ENCODE data around the gene PCBP3. TPM values are rescaled to one million over a fixed set of nuclear protein-coding genes. Genes with fewer than 3 reads are reported as not detected.

PCBP3 gene
- not detected for total RNA-seq

DNA sequence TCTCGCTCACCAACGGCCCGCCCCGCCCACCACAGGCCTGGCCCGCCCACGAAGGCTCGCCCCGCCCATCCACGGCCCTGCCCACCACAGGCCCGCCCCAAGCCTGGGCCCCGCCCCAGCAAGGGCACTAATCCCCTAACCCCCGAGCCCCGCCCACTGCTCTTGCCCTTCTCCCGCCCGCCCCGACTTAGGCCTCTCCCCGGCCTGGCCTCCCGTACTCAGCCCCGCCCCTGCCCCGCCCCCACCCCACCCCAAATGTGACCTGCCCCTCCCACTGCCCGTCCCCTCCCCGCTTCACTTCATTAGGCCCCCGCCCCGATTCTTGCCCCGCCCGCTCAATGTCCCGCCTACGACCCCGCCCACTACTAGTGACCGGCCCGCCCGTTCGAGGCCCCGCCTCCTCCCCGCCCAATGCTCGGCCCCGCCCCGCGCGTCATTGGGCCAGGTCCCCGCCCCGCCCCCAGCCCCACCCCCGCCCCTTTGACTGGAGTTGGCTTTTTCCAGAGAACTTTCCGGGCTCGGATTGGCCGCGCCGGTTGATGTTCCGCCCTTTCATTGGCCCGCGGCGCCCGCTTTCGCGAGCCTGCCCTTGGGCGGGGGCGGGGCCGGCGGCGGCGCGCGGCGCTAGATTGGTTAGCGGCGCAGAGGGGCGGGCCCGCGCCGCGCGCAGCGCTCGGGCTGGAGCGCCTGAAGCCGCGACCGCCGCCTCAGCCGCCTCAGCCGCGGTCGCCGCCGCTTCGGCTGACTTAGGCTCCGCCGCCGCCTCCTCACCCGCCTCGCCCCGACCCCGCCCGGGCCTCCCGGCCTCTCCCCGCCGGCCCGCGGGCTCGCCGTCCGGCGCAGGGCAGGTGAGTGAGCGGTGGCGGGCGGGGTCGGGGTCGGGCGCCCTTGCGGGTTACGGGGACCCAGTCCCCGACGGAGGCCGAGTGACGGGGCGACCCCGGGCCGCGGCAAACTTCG is at the start of gene PCBP3:
Gene PCBP3 (plus strand): TSS at position 705 of the 960 bp plus-strand sequence. CDS start 206,361 bp downstream, outside the sequence.
- H3K27me3 ChIP-seq (ENCODE audit: control insufficient read depth in 3 of 3, insufficient read depth in 3 of 3, low read length in 3 of 3) = peaks cover 30 to 64% (median 35%) of the 10 kb centered on the region in 3 donors
- no peak within 1 kb of the TSS for H3K4me3 ChIP-seq (ENCODE audit: low read length in 3 of 3)
- no peak within 1 kb of the TSS for H3K27ac ChIP-seq (ENCODE audit: low read depth, low read length)
- H3K4me1 ChIP-seq (ENCODE audit: control insufficient read depth in 3 of 3, insufficient read depth in 3 of 3, low read length in 3 of 3) = no peaks in the 10 kb centered on the region
- H3K9me3 ChIP-seq (ENCODE audit: control insufficient read depth in 3 of 3, low read length in 3 of 3) = no peaks in the 10 kb centered on the region
- H3K9ac ChIP-seq (ENCODE audit: low read depth in 1 of 3, low read length in 3 of 3) = no peak within 1 kb of the TSS
- H3K36me3 ChIP-seq (ENCODE audit: control insufficient read depth in 3 of 3, insufficient read depth in 3 of 3, low read length in 3 of 3) = no peaks in the 10 kb centered on the region

DNA sequence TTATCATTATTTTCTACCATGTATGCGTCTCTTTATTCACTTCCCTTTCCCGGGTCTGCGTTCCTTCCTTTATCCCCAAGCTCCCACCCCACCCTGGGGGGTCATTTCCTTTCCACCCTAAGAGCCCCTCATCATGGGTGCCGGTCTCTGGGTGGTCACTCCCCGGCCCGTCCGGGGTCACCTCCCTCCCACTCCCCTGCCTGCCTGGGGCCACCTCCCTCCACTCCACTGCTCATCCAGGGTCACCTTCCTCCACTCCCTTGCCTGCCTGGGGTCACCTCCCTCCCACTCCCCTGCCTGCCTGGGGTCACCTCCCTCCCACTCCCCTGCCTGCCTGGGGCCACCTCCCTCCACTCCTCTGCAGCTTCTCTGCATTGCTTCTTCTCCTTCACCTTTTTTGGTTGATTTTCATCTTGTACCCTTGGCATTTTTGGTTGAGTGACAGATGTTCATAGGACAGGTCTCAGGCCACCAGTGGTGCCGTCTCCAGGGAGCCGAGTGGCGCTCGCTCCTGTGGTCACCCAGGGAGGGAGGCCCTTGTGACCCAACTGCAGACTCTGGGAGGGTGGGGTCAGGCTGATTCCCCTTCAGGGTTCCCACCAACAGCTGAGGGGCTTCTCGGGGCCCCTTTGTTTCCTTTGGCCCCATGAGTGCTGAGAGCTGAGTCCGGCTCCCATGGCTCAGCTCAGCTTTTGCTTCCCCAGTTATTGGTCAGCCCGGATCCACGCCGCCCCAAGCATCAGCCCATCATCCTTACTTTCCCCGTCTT is 48.6 kb upstream of the PCBP3 start:
- Histone ChIP-seq H3K27me3 (ENCODE audit: control insufficient read depth in 3 of 3, insufficient read depth in 3 of 3, low read length in 3 of 3) (peaks cover 43 to 58% (median 53%) of the 10 kb centered on the region in 3 donors), H3K4me3 (ENCODE audit: low read length in 3 of 3) (no peak overlapping the region), H3K9me3 (ENCODE audit: control insufficient read depth in 3 of 3, low read length in 3 of 3) (peaks cover 0 to 3% (median 0%) of the 10 kb centered on the region in 3 donors), H3K9ac (ENCODE audit: low read depth in 1 of 3, low read length in 3 of 3) (no peak overlapping the region), H3K4me1 (ENCODE audit: control insufficient read depth in 3 of 3, insufficient read depth in 3 of 3, low read length in 3 of 3) (no peaks in the 10 kb centered on the region), H3K36me3 (ENCODE audit: control insufficient read depth in 3 of 3, insufficient read depth in 3 of 3, low read length in 3 of 3) (no peaks in the 10 kb centered on the region), H3K27ac (ENCODE audit: low read depth, low read length) (no peak overlapping the region)

DNA sequence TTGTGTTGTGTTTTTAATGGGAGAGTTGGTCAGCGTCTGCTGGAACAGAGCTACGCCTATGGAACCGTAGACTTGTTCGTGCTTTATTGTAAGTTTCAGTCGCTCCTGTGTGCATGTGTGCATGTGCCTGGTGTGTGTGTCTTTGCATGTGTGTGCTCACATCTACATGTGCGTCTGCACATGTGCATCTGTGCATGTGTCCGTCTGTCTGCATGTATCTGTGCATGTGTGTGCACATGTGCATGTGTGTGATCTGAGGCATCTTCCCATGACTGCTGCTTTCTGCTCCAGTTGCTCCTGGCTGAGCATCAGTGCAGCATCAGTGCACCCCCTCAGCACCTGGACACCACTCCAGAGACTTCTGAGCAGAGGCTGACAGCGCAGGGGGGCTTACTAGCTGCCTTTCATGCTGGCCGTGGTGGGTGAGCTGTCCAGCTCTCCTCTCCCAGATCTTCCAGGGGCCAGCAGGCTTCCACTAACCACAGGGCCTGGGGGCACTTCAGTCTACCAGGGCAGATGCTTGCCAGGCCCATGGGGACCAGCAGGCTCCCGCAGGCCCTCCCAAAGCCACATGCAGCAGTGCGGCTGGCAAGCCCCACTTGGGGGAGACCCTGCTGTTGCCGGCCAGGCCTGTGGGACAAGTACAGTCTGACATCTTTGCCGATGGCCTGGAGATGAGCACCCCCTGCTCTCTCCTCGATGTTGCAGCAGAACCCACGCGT is 47.8 kb upstream of the PCBP3 start:
- no peaks in the 10 kb centered on the region for H3K36me3 ChIP-seq (ENCODE audit: control insufficient read depth in 3 of 3, insufficient read depth in 3 of 3, low read length in 3 of 3)
- no peaks in the 10 kb centered on the region for H3K4me1 ChIP-seq (ENCODE audit: control insufficient read depth in 3 of 3, insufficient read depth in 3 of 3, low read length in 3 of 3)
- no peak overlapping the region for H3K9ac ChIP-seq (ENCODE audit: low read depth in 1 of 3, low read length in 3 of 3)
- H3K4me3 ChIP-seq (ENCODE audit: low read length in 3 of 3) = no peak overlapping the region
- no peak overlapping the region for H3K27ac ChIP-seq (ENCODE audit: low read depth, low read length)
- peaks cover 0 to 6% (median 0%) of the 10 kb centered on the region in 3 donors for H3K9me3 ChIP-seq (ENCODE audit: control insufficient read depth in 3 of 3, low read length in 3 of 3)
- peaks cover 41 to 59% (median 49%) of the 10 kb centered on the region in 3 donors for H3K27me3 ChIP-seq (ENCODE audit: control insufficient read depth in 3 of 3, insufficient read depth in 3 of 3, low read length in 3 of 3)

DNA sequence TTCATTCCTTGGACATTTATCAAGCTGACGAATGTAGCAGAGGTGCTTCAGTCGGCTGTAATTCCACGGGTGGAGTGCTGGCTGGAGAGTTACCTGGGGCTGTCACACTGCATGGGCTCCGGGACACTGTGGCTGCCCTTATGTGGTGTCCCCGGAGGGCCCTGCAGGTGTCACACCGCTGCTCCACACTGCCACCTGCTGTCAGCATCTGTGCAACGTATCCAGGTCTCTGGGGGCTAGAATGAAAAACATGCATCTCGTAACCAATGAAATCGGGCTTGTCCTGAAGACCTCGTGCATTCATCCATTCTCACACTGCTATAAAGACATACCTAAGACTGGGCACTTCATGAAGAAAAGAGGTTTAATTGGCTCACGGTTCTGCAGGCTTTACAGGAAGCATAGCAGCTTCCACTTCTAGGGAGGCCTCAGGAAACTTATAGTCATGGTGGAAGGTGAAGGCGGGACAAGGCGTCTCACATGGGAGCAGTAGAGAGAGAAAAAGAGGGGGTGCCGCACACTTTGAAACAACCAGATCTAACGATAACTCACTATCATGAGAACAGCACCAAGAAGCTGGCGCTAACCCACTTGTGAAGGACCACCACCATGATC is 46.7 kb upstream of the PCBP3 start:
- H3K4me1 ChIP-seq (ENCODE audit: control insufficient read depth in 3 of 3, insufficient read depth in 3 of 3, low read length in 3 of 3) = no peaks in the 10 kb centered on the region
- no peak overlapping the region for H3K9ac ChIP-seq (ENCODE audit: low read depth in 1 of 3, low read length in 3 of 3)
- no peak overlapping the region for H3K4me3 ChIP-seq (ENCODE audit: low read length in 3 of 3)
- H3K36me3 ChIP-seq (ENCODE audit: control insufficient read depth in 3 of 3, insufficient read depth in 3 of 3, low read length in 3 of 3) = no peaks in the 10 kb centered on the region
- H3K9me3 ChIP-seq (ENCODE audit: control insufficient read depth in 3 of 3, low read length in 3 of 3) = peaks cover 0 to 6% (median 0%) of the 10 kb centered on the region in 3 donors
- H3K27ac ChIP-seq (ENCODE audit: low read depth, low read length) = no peak overlapping the region
- H3K27me3 ChIP-seq (ENCODE audit: control insufficient read depth in 3 of 3, insufficient read depth in 3 of 3, low read length in 3 of 3) = peaks cover 32 to 55% (median 40%) of the 10 kb centered on the region in 3 donors

DNA sequence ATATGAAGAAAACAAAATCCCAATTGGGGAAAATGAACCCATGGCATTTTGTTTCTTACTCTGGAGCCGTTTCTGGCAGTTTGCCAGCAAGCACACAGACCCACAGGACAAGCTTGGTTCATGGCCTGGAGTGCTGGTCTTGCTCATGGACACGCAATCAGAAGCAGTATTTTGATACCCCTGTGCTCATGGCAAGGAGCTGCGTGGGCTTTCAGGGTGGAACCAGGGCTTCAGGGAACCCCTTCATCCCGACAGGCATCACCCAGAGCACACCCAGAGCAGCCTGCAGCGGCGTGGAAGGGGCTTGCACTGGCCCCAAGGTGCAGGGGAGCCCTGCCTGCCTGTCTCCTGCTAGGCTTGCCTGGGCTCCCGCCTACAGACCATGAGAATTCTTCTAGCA is 45.4 kb upstream of the PCBP3 start:
- peaks cover 26 to 52% (median 37%) of the 10 kb centered on the region in 3 donors for H3K27me3 ChIP-seq (ENCODE audit: control insufficient read depth in 3 of 3, insufficient read depth in 3 of 3, low read length in 3 of 3)
- no peaks in the 10 kb centered on the region for H3K4me1 ChIP-seq (ENCODE audit: control insufficient read depth in 3 of 3, insufficient read depth in 3 of 3, low read length in 3 of 3)
- no peak overlapping the region for H3K4me3 ChIP-seq (ENCODE audit: low read length in 3 of 3)
- H3K9me3 ChIP-seq (ENCODE audit: control insufficient read depth in 3 of 3, low read length in 3 of 3) = peaks cover 0 to 6% (median 2%) of the 10 kb centered on the region in 3 donors
- H3K27ac ChIP-seq (ENCODE audit: low read depth, low read length) = no peak overlapping the region
- H3K9ac ChIP-seq (ENCODE audit: low read depth in 1 of 3, low read length in 3 of 3) = no peak overlapping the region
- no peaks in the 10 kb centered on the region for H3K36me3 ChIP-seq (ENCODE audit: control insufficient read depth in 3 of 3, insufficient read depth in 3 of 3, low read length in 3 of 3)

DNA sequence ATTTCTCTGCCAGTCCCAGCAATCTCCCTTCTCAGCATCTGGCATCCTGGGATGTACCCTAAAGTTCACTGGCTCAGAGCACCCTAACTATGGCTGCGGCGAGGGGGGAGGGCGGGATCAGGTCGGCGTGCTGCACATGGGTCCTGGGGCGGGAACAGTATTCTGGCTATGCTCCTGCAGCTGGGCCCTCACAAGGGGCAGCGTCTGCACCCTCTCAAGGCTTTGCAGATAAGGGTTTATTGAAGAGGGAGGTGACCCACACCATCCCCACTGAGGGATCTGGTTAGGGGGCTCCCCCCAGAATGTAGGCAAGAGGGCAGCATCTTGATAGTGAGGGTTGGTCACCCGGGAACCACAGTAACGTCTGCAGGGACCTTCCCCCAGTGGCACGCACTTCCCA is 44.9 kb upstream of the PCBP3 start:
- Histone ChIP-seq H3K9ac (ENCODE audit: low read depth in 1 of 3, low read length in 3 of 3) (no peak overlapping the region), H3K36me3 (ENCODE audit: control insufficient read depth in 3 of 3, insufficient read depth in 3 of 3, low read length in 3 of 3) (no peaks in the 10 kb centered on the region), H3K9me3 (ENCODE audit: control insufficient read depth in 3 of 3, low read length in 3 of 3) (peaks cover 0 to 6% (median 2%) of the 10 kb centered on the region in 3 donors), H3K4me1 (ENCODE audit: control insufficient read depth in 3 of 3, insufficient read depth in 3 of 3, low read length in 3 of 3) (no peaks in the 10 kb centered on the region), H3K27me3 (ENCODE audit: control insufficient read depth in 3 of 3, insufficient read depth in 3 of 3, low read length in 3 of 3) (peaks cover 26 to 52% (median 37%) of the 10 kb centered on the region in 3 donors), H3K4me3 (ENCODE audit: low read length in 3 of 3) (no peak overlapping the region), H3K27ac (ENCODE audit: low read depth, low read length) (no peak overlapping the region)

DNA sequence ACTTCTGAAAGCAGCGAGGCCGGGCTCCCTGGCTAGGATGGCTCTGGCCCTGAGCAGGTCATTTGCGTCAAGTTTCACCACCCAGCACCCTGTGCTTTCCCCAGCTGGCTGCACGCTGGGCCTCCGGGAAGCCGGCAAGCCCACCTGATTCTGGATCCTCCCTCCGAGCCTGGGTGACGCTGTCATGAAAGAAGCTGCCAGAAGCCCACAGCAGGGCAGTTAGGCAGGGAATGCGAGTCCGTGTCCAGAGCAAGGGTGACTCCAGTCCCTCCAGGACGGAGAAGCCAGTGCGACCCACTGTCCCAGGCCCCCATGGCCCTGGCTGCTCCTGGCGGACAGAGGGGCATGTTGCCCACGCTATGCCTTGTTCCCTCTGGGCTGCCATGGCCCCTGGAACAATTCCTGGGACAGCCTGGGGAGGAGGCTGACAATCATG is 44.4 kb upstream of the PCBP3 start:
- H3K4me3 ChIP-seq (ENCODE audit: low read length in 3 of 3) = no peak overlapping the region
- H3K36me3 ChIP-seq (ENCODE audit: control insufficient read depth in 3 of 3, insufficient read depth in 3 of 3, low read length in 3 of 3) = no peaks in the 10 kb centered on the region
- peaks cover under 1 to 6% (median 2%) of the 10 kb centered on the region in 3 donors for H3K9me3 ChIP-seq (ENCODE audit: control insufficient read depth in 3 of 3, low read length in 3 of 3)
- no peaks in the 10 kb centered on the region for H3K4me1 ChIP-seq (ENCODE audit: control insufficient read depth in 3 of 3, insufficient read depth in 3 of 3, low read length in 3 of 3)
- no peak overlapping the region for H3K9ac ChIP-seq (ENCODE audit: low read depth in 1 of 3, low read length in 3 of 3)
- peaks cover 26 to 52% (median 37%) of the 10 kb centered on the region in 3 donors for H3K27me3 ChIP-seq (ENCODE audit: control insufficient read depth in 3 of 3, insufficient read depth in 3 of 3, low read length in 3 of 3)
- H3K27ac ChIP-seq (ENCODE audit: low read depth, low read length) = no peak overlapping the region

DNA sequence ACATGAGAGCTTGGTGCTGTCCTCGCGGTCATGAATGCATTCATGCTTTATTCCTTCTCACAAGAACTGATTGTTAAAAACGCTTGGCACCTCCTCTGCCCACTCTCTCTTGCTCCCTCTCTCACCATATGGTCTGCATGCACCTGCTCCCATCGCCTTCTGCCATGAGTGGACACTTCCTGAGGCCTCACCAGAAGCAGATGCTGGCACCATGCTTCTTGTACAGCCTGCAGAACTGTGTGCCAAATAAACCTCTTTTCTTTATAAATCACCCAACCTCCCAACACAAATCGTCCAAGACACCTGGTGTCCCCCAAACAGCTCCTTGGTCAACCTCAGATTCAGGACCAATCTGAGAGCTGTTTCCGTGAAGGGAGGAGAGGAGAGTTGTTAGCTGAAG is 43.3 kb upstream of the PCBP3 start:
- Histone ChIP-seq H3K4me1 (ENCODE audit: control insufficient read depth in 3 of 3, insufficient read depth in 3 of 3, low read length in 3 of 3) (no peaks in the 10 kb centered on the region), H3K27ac (ENCODE audit: low read depth, low read length) (no peak overlapping the region), H3K36me3 (ENCODE audit: control insufficient read depth in 3 of 3, insufficient read depth in 3 of 3, low read length in 3 of 3) (no peaks in the 10 kb centered on the region), H3K4me3 (ENCODE audit: low read length in 3 of 3) (no peak overlapping the region), H3K9ac (ENCODE audit: low read depth in 1 of 3, low read length in 3 of 3) (no peak overlapping the region), H3K9me3 (ENCODE audit: control insufficient read depth in 3 of 3, low read length in 3 of 3) (peaks cover 2 to 6% (median 3%) of the 10 kb centered on the region in 3 donors), H3K27me3 (ENCODE audit: control insufficient read depth in 3 of 3, insufficient read depth in 3 of 3, low read length in 3 of 3) (peaks cover 25 to 43% (median 35%) of the 10 kb centered on the region in 3 donors)

DNA sequence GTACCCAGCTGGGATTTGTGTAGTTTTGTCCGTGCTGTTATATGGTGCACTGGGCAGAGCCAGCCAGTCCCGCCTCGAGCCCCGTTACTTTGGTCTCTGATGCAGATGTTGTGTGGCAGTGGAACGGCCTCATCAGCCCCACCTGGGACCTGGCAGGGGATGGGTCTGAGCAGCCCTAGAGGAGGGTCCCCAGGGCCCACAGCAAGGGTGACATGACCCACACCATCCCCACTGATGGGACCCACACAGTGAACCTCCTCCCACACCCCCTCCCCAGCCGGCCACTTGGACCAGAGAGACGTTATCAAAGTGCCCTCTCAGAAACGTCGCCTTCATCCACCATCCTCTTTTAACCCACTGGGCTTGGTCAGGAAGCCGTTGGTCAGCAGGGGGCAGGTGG is 42.0 kb upstream of the PCBP3 start:
- peaks cover 2 to 6% (median 3%) of the 10 kb centered on the region in 3 donors for H3K9me3 ChIP-seq (ENCODE audit: control insufficient read depth in 3 of 3, low read length in 3 of 3)
- no peak overlapping the region for H3K4me3 ChIP-seq (ENCODE audit: low read length in 3 of 3)
- no peak overlapping the region for H3K27ac ChIP-seq (ENCODE audit: low read depth, low read length)
- H3K27me3 ChIP-seq (ENCODE audit: control insufficient read depth in 3 of 3, insufficient read depth in 3 of 3, low read length in 3 of 3) = peaks cover 12 to 32% (median 30%) of the 10 kb centered on the region in 3 donors
- H3K4me1 ChIP-seq (ENCODE audit: control insufficient read depth in 3 of 3, insufficient read depth in 3 of 3, low read length in 3 of 3) = no peaks in the 10 kb centered on the region
- H3K36me3 ChIP-seq (ENCODE audit: control insufficient read depth in 3 of 3, insufficient read depth in 3 of 3, low read length in 3 of 3) = no peaks in the 10 kb centered on the region
- no peak overlapping the region for H3K9ac ChIP-seq (ENCODE audit: low read depth in 1 of 3, low read length in 3 of 3)

Measured in skeletal muscle tissue (tissue), 4 donors.